Gastroesophageal sphincter (tissue), 4 donors: Measurements from ENCODE around the gene GALNT5. TPM values are rescaled to one million over a fixed set of nuclear protein-coding genes. Genes with fewer than 3 reads are reported as not detected.

Experiments
- ATAC-seq: fragments of 150-250 bp; one replicate; pipeline ENCODE4 v1.9.1; 2016; ENCODE audit warnings: mild to moderate bottlenecking, moderate library complexity
- H3K27ac ChIP-seq, 4 donors: fragments of 200-600 bp; sonication (generic) in 3 of 4; 1 replicate in 3 of 4; 2 replicates in 1 of 4; pipeline ENCODE4 v1.5.1; 2016 to 2019
- H3K27me3 ChIP-seq: fragments of 200-600 bp; sonication (generic); one replicate; pipeline ENCODE4 v1.5.1; 2019
- H3K36me3 ChIP-seq, 2 donors: fragments of 200-600 bp; sonication (generic); one replicate each; pipeline ENCODE4 v1.5.1; 2019; ENCODE audit warnings: control low read depth in 1 of 2
- H3K4me1 ChIP-seq, 3 donors: fragments of 200-600 bp; sonication (generic); 1 replicate in 2 of 3; 2 replicates in 1 of 3; pipeline ENCODE4 v1.5.1; 2016 to 2019; ENCODE audit warnings: control low read depth in 2 of 3
- H3K4me3 ChIP-seq, 2 donors: fragments of 200-600 bp; sonication (generic); one replicate each; pipeline ENCODE4 v1.5.1; 2019; ENCODE audit warnings: mild to moderate bottlenecking in 1 of 2, moderate library complexity in 1 of 2
- H3K9me3 ChIP-seq, 3 donors: fragments of 200-600 bp; sonication (generic); one replicate each; pipeline ENCODE4 v1.5.1; 2017 to 2019; ENCODE audit warnings: control low read depth in 2 of 3
- EP300 ChIP-seq: sonication (generic); formaldehyde crosslinking; IDR thresholded peaks from one replicate; pipeline ENCODE4 v1.6.1; 2017; ENCODE audit warnings: antibody characterized with exemption, mild to moderate bottlenecking
- POLR2A ChIP-seq, 2 donors: fragments of 450-650 bp; IDR thresholded peaks; one replicate each; pipeline ENCODE4 v1.6.1; 2017; ENCODE audit warnings: antibody characterized with exemption in 2 of 2, mild to moderate bottlenecking in 2 of 2, moderate library complexity in 1 of 2
- POLR2AphosphoS5 ChIP-seq: sonication (generic); formaldehyde crosslinking; IDR thresholded peaks from one replicate; pipeline ENCODE4 v1.6.1; 2017; ENCODE audit warnings: antibody characterized with exemption
- WGBS, 2 donors: methylation state at CpG; one replicate each; pipeline ENCODE4 v1.1.5; 2018; ENCODE audit warnings: low coverage in 1 of 2; 5-methylcytosine and 5-hydroxymethylcytosine counted together
- total RNA-seq, 4 donors: library from RNA; depleted of rRNA; stranded (reverse); fragments of >200 nt; gene quantifications; one replicate each; pipeline ENCODE4 v1.1.0, GENCODE V29; 2016
- TF ChIP-seq, protein P1 (sequence below), 4 experiments: fragments of 200-600 bp in 2 of 4; fragments of 450-650 bp in 2 of 4; sonication (generic) in 1 of 4; IDR thresholded peaks; one replicate each; pipeline ENCODE4 v1.5.1; 2017 to 2019; ENCODE audit warnings: antibody characterized with exemption in 4 of 4, mild to moderate bottlenecking in 2 of 4, moderate library complexity in 2 of 4

GALNT5 gene
- total RNA-seq, 4 donors from 2014 or later: under 0.01 to 0.89 (median 0.24) TPM

GRCh38 chr2:157245144-157245840 lies 12.2 kb upstream of the GALNT5 start:
- no peaks in the 10 kb centered on the region for H3K36me3 ChIP-seq
- H3K4me3 ChIP-seq: no peak overlapping the region
- ATAC-seq: no peak
- no peaks in the 10 kb centered on the region for H3K9me3 ChIP-seq
- no peaks in the 10 kb centered on the region for H3K4me1 ChIP-seq
- TF ChIP-seq POLR2A (IDR thresholded peaks at IDR 0.05) (no peak), POLR2AphosphoS5 (no peak), EP300 (no peak)
- TF ChIP-seq, protein P1, sequence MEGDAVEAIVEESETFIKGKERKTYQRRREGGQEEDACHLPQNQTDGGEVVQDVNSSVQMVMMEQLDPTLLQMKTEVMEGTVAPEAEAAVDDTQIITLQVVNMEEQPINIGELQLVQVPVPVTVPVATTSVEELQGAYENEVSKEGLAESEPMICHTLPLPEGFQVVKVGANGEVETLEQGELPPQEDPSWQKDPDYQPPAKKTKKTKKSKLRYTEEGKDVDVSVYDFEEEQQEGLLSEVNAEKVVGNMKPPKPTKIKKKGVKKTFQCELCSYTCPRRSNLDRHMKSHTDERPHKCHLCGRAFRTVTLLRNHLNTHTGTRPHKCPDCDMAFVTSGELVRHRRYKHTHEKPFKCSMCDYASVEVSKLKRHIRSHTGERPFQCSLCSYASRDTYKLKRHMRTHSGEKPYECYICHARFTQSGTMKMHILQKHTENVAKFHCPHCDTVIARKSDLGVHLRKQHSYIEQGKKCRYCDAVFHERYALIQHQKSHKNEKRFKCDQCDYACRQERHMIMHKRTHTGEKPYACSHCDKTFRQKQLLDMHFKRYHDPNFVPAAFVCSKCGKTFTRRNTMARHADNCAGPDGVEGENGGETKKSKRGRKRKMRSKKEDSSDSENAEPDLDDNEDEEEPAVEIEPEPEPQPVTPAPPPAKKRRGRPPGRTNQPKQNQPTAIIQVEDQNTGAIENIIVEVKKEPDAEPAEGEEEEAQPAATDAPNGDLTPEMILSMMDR (IDR thresholded peaks at IDR 0.05): no peak
- no peak overlapping the region for H3K27ac ChIP-seq
- no peaks in the 10 kb centered on the region for H3K27me3 ChIP-seq
- WGBS, 2 donors: 65 to 70% methylated on average over 4 of the region's 4 CpGs

DNA sequence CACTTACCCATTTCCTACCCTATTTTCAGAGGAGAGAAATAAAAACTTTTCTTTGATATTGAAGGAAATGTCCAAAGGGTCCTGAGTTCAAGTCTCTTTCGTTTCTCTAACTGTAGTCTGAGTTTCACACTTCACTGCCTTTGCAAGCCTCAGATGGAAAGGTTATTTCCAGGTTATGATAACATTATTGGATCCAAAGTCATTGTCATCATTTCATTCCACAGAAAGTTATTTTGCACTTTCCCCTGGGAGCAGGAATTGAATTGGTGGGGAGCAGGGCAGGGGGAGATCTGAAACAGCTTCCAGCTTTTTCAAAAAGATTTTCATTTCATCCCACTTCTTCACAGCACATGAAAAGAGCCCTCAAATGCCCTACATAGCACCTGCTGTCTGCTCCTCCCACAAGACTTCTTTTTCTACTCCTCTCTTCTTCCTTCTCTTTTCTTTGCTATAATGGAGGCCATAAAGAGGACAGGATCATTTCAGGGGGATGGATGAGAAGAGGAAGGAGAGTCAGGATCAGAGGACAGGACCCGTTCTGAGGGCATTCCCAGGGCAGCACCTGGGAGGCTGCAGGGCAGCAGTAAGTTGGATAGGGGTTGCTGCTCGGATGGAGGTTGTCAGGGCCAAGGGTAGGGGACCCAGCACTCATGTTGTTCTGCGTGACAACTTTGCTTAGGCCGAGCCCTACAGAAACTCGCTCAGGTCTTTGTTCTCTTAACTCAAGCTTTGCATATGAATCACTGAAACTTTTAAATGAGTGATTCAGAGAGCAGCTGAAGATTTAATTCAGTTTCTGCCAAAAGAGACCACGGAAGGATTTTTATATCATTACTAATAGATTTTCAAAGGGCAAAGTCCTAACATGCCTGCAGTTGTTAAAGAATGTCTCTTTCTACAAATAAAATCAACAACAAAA lies 11.4 kb upstream of the GALNT5 start:
- no peak for ATAC-seq
- no peaks in the 10 kb centered on the region for H3K27me3 ChIP-seq
- TF ChIP-seq, protein P1 (IDR thresholded peaks at IDR 0.05): no peak
- no peak for TF ChIP-seq EP300
- TF ChIP-seq POLR2AphosphoS5: no peak
- TF ChIP-seq POLR2A (IDR thresholded peaks at IDR 0.05): no peak
- no peak overlapping the region for H3K4me3 ChIP-seq
- H3K27ac ChIP-seq: no peak overlapping the region
- no peaks in the 10 kb centered on the region for H3K4me1 ChIP-seq
- WGBS, 2 donors: 48 to 55% methylated on average over 4 to 7 of the region's 7 CpGs
- no peaks in the 10 kb centered on the region for H3K9me3 ChIP-seq
- H3K36me3 ChIP-seq: no peaks in the 10 kb centered on the region

DNA sequence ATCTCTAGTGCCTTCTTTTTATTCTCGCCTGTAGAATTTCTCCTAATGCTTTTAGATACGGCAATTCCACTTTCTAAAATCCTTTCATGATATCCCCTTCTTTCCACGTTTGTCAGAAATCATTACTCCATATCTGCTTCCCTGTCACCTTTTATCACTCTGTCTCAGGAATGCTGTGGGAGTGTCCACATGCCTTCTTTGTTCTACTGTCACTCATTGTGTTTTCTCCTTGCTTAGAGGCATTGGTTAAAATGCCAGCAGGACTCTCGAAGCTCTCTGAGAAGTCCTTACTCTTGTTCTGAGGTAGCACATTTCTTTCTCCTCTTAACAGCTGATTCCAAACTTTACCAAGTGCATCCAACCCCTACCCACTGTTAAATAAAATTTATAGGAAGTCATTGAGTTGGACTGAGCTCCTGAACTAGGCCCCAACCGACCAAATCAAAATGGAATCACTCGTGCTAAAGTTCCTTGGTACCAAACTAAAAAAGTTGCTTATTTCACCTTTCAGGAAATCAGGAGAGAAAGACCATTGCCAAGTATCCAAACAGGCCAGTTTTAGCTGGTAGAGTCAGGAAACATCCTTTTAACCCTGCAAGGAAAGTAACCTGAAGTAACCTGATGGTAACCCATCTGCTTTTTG lies 10.6 kb upstream of the GALNT5 start:
- ATAC-seq: no peak
- Histone ChIP-seq H3K9me3 (no peaks in the 10 kb centered on the region), H3K4me1 (no peaks in the 10 kb centered on the region), H3K4me3 (no peak overlapping the region), H3K27me3 (no peaks in the 10 kb centered on the region), H3K27ac (no peak overlapping the region), H3K36me3 (no peaks in the 10 kb centered on the region)
- 68 to 72% methylated on average over 5 to 6 of the region's 6 CpGs for WGBS, 2 donors
- TF ChIP-seq POLR2A (IDR thresholded peaks at IDR 0.05): no peak
- TF ChIP-seq, protein P1 (IDR thresholded peaks at IDR 0.05): no peak
- TF ChIP-seq POLR2AphosphoS5: no peak
- TF ChIP-seq EP300: no peak

GRCh38 chr2:157250836-157251235 lies 6.7 kb upstream of the GALNT5 start:
- WGBS, 2 donors: 87 to 90% methylated on average over 4 of the region's 4 CpGs
- Histone ChIP-seq H3K9me3 (no peaks in the 10 kb centered on the region), H3K27ac (no peak overlapping the region), H3K27me3 (no peaks in the 10 kb centered on the region), H3K4me1 (no peaks in the 10 kb centered on the region), H3K36me3 (no peaks in the 10 kb centered on the region), H3K4me3 (no peak overlapping the region)
- ATAC-seq: no peak
- TF ChIP-seq, protein P1 (IDR thresholded peaks at IDR 0.05): no peak
- no peak for TF ChIP-seq POLR2AphosphoS5
- no peak for TF ChIP-seq POLR2A (IDR thresholded peaks at IDR 0.05)
- TF ChIP-seq EP300: no peak
